ENCODE data around the gene DNAL4. TPM values are rescaled to one million over a fixed set of nuclear protein-coding genes. Genes with fewer than 3 reads are reported as not detected.

DNAL4 gene
- total and polyA plus RNA-seq, 7 donors = 7.9 to 25.8 (median 15.0) TPM

DNA sequence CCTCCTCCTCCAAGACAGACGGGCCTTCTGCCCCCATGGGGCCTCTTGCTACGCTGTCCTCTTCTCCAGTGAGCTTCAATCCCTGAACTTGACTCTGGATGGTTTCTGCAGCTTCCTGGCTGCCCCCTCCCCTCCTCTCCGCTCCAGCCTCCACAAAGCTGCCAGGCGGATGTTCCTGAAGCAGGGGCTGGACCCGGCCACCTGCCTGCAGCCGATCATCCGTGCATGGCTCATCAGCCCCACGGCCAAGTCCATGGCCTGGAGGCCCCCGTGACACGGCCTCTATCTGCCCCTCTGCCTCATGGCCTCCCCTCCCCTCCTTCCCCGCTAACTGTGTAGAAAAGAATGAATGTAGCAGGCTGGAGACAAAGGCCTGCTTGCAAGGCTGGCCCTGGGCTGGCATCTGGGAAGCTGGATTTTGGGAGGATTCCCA is 31.4 kb downstream of the DNAL4 start:
- 73 to 84% methylated on average over 11 of the region's 11 CpGs for WGBS, 2 donors
- no peaks in the 10 kb centered on the region for H3K36me3 ChIP-seq
- no peak overlapping the region for H3K27ac ChIP-seq
- no peak for DNase-seq
- TF ChIP-seq EP300 (IDR thresholded peaks at IDR 0.05) (no peak), POLR2AphosphoS5 (IDR thresholded peaks at IDR 0.05) (no peak), POLR2A (IDR thresholded peaks at IDR 0.05) (no peak), CTCF (IDR thresholded peaks at IDR 0.05) (no peak)
- H3K27me3 ChIP-seq = no peaks in the 10 kb centered on the region
- no peaks in the 10 kb centered on the region for H3K4me1 ChIP-seq
- H3K9me3 ChIP-seq = no peaks in the 10 kb centered on the region
- intact Hi-C loops (cut with DNase I) = no loop called here
- H3K4me3 ChIP-seq = no peak overlapping the region

DNA sequence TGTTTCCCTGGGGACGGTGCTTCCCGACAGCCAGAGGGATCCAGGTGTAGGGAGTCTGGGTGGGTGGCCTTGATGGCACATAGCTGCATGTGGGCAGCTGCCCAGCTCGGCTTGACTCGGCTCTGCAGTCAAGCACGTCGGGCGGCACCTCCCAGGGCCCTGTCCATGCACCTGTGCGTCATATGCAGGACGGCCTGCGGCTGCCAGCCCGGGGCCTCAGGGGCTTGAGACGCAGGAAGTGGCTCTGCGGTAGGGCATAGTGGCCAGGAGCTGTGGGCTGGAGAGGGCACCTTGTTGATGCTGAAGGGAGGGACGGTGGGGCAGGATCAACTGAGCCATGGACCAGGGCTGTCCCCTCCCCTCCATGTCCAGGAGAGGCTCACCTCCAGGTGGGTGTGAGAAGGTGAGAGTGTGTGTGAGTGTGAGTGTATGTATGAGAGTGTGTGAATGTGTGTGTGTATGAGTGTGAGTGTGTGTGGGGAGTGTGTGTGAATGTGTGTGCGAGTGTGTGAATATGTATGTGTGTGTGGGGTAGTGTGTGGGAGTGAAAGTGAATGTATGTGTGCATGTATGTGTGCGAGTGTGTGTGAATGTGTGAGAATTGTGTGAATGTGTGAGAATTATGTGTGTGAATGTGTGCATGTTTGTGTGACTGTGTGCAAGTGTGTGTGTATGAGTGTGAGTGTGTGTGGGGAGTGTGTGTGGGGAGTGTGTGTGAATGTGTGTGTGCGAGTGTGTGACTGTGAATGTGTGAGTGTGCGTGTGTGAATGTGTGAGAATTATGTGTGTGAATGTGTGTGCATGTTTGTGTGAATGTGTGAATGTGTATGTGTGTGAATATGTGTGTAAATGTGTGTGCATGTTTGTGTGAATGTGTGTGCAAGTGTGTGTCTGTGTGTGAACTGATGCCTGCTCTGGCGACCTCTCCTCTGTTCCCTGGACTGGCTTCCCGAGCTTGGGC is 32.5 kb downstream of the DNAL4 start:
- DNase-seq = no peak
- Histone ChIP-seq H3K27ac (no peak overlapping the region), H3K36me3 (no peaks in the 10 kb centered on the region), H3K4me3 (no peak overlapping the region), H3K9me3 (no peaks in the 10 kb centered on the region), H3K4me1 (peaks cover 0 to 2% (median under 1%) of the 10 kb centered on the region in 4 donors), H3K27me3 (no peaks in the 10 kb centered on the region)
- intact Hi-C loops (cut with DNase I) = no loop called here
- TF ChIP-seq POLR2A (IDR thresholded peaks at IDR 0.05) (no peak), EP300 (IDR thresholded peaks at IDR 0.05) (no peak), CTCF (IDR thresholded peaks at IDR 0.05) (no peak)
- WGBS, 2 donors = 74 to 80% methylated on average over 20 of the region's 20 CpGs

- intact Hi-C loops (cut with DNase I) = no loop called here
- 86 to 87% methylated on average over 12 of the region's 12 CpGs for WGBS, 2 donors
Measured at GRCh38 chr22:38760477-38761201, 33.3 kb downstream of the DNAL4 start.

GRCh38 chr22:38759005-38759404 is 34.9 kb downstream of the DNAL4 start:
- H3K9me3 ChIP-seq = no peaks in the 10 kb centered on the region
- no peak for DNase-seq
- H3K27ac ChIP-seq = no peak overlapping the region
- TF ChIP-seq POLR2AphosphoS5 (IDR thresholded peaks at IDR 0.05) (no peak), POLR2A (IDR thresholded peaks at IDR 0.05) (no peak), CTCF (IDR thresholded peaks at IDR 0.05) (no peak), EP300 (IDR thresholded peaks at IDR 0.05) (no peak)
- intact Hi-C loops (cut with DNase I) = loop anchor here (5.0 kb wide), 2 partner anchors 33 to 83 kb away; partner anchors contain the start of genes DNAL4 and NPTXR
- no peaks in the 10 kb centered on the region for H3K27me3 ChIP-seq
- H3K4me1 ChIP-seq = peaks cover 0 to 15% (median 8%) of the 10 kb centered on the region in 4 donors
- H3K4me3 ChIP-seq = no peak overlapping the region
- WGBS, 2 donors = 85 to 90% methylated on average over 7 of the region's 7 CpGs
- no peaks in the 10 kb centered on the region for H3K36me3 ChIP-seq

More at GRCh38 chr22:38760477-38761201, 33.3 kb downstream of the DNAL4 start:
- H3K9me3 ChIP-seq = no peaks in the 10 kb centered on the region
- DNase-seq = no peak
- H3K4me1 ChIP-seq = peaks cover 0 to 7% (median 4%) of the 10 kb centered on the region in 4 donors
- TF ChIP-seq POLR2AphosphoS5 (IDR thresholded peaks at IDR 0.05) = no peak
- TF ChIP-seq POLR2A (IDR thresholded peaks at IDR 0.05) = no peak
- no peak for TF ChIP-seq EP300 (IDR thresholded peaks at IDR 0.05)
- no peak for TF ChIP-seq CTCF (IDR thresholded peaks at IDR 0.05)
- no peak overlapping the region for H3K27ac ChIP-seq
- no peaks in the 10 kb centered on the region for H3K36me3 ChIP-seq
- no peaks in the 10 kb centered on the region for H3K27me3 ChIP-seq
- no peak overlapping the region for H3K4me3 ChIP-seq

Data from sigmoid colon (tissue), 7 donors.